ENCODE data around the gene SRCAP.

Gene SRCAP

DNA sequence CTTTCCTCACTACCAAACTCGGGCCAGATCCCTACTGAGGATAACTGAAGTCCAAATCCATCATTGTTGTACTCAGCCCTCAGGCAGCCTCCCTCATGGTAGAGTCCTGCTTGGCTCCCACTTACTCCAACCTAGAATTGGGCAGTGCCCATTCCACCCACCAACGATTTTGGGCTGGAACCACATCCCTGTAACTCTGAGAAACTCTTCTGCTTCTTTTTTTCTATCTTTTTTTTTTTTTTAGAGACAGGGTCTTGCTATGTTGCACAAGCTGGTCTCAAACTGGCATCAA, 47.0 kb upstream of the SRCAP start:
- TF ChIP-seq SIN3A (IDR thresholded peaks at IDR 0.05; ENCODE audit: borderline replicate concordance, insufficient read depth, low read length), result no peak
- TF ChIP-seq POLR2AphosphoS5 (IDR thresholded peaks at IDR 0.05; ENCODE audit: low read depth, low read length), result no peak
- no peak for TF ChIP-seq FOXP2 (optimal IDR thresholded peaks at IDR 0.05; ENCODE audit: borderline replicate concordance, extremely low read depth, extremely low read length, insufficient read depth)
- TF ChIP-seq, protein P1, sequence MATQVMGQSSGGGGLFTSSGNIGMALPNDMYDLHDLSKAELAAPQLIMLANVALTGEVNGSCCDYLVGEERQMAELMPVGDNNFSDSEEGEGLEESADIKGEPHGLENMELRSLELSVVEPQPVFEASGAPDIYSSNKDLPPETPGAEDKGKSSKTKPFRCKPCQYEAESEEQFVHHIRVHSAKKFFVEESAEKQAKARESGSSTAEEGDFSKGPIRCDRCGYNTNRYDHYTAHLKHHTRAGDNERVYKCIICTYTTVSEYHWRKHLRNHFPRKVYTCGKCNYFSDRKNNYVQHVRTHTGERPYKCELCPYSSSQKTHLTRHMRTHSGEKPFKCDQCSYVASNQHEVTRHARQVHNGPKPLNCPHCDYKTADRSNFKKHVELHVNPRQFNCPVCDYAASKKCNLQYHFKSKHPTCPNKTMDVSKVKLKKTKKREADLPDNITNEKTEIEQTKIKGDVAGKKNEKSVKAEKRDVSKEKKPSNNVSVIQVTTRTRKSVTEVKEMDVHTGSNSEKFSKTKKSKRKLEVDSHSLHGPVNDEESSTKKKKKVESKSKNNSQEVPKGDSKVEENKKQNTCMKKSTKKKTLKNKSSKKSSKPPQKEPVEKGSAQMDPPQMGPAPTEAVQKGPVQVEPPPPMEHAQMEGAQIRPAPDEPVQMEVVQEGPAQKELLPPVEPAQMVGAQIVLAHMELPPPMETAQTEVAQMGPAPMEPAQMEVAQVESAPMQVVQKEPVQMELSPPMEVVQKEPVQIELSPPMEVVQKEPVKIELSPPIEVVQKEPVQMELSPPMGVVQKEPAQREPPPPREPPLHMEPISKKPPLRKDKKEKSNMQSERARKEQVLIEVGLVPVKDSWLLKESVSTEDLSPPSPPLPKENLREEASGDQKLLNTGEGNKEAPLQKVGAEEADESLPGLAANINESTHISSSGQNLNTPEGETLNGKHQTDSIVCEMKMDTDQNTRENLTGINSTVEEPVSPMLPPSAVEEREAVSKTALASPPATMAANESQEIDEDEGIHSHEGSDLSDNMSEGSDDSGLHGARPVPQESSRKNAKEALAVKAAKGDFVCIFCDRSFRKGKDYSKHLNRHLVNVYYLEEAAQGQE (IDR thresholded peaks at IDR 0.05; ENCODE audit: insufficient read depth in 1 of 2, low read depth in 2 of 2, low read length in 2 of 2), result no peak
- no peak for TF ChIP-seq TAF1 (IDR thresholded peaks at IDR 0.05; ENCODE audit: borderline replicate concordance, insufficient read depth, low read length)

DNA sequence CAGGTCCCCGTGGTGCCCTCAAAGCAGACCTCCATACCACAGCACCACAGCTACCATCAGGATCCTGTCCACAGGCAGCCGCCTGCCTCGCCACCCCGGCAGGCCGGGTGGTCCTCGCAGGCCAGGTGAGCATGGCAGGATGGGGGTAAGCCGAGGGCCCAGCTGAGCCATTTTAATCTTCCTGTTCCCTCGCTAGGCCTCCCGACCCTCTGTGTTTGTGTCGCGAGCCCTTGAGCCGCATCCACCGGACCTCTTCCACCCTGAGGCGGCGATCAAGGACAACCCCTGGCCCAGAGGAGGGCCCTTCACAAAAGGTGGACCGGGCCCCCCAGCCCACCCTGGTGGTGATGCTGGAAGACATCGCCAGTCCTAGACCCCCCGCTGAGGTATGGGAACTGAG, 46.3 kb upstream of the SRCAP start:
- TF ChIP-seq SIN3A (IDR thresholded peaks at IDR 0.05; ENCODE audit: borderline replicate concordance, insufficient read depth, low read length) (no peak), TAF1 (IDR thresholded peaks at IDR 0.05; ENCODE audit: borderline replicate concordance, insufficient read depth, low read length) (no peak), POLR2AphosphoS5 (IDR thresholded peaks at IDR 0.05; ENCODE audit: low read depth, low read length) (no peak), FOXP2 (optimal IDR thresholded peaks at IDR 0.05; ENCODE audit: borderline replicate concordance, extremely low read depth, extremely low read length, insufficient read depth) (no peak)
- TF ChIP-seq, protein P1 (IDR thresholded peaks at IDR 0.05; ENCODE audit: insufficient read depth in 1 of 2, low read depth in 2 of 2, low read length in 2 of 2), result no peak

DNA sequence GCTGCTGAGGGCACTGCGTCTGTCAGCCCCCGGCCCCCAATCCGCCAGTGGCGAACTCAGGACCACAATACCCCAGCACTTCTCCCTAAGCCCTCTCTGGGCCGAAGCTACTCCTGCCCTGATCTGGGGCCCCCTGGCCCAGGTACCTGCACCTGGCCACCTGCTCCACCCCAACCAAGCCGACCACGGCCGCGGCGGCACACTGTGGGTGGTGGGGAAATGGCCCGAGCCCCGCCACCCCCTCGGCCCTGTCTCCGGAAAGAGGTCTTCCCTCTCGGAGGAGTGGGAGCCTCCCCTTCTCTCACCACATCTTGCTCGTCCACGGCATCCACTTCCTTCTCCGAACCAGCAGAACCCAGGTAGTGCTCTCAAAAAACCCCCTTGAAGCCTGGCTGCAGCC, 44.1 kb upstream of the SRCAP start:
- TF ChIP-seq SIN3A (IDR thresholded peaks at IDR 0.05; ENCODE audit: borderline replicate concordance, insufficient read depth, low read length) (no peak), POLR2AphosphoS5 (IDR thresholded peaks at IDR 0.05; ENCODE audit: low read depth, low read length) (no peak), FOXP2 (optimal IDR thresholded peaks at IDR 0.05; ENCODE audit: borderline replicate concordance, extremely low read depth, extremely low read length, insufficient read depth) (no peak), TAF1 (IDR thresholded peaks at IDR 0.05; ENCODE audit: borderline replicate concordance, insufficient read depth, low read length) (no peak)
- TF ChIP-seq, protein P1 (IDR thresholded peaks at IDR 0.05; ENCODE audit: insufficient read depth in 1 of 2, low read depth in 2 of 2, low read length in 2 of 2), result no peak

DNA sequence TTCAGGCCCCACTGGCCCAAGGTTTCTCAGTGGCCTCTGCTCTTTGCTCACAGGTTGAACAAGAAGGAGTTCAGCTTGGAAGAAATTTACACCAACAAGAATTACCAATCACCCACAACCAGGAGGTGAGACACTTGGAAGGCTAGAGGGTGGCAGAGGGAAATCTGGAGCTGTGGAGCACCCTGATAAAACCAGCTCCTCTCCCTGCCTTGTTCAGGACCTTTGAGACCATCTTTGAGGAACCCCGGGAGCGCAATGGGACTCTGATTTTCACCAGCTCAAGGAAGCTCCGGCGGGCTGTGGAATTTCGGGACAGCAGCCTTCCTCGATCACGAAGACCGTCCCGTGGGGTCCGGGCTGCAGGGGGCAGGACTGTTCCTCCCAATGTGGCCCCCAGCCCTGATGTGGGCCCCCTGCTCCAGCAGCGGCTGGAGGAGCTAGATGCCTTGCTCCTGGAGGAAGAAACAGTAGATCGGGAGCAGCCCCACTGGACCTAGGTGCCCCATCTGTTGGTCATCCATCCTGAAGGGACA, 43.1 kb upstream of the SRCAP start:
- TF ChIP-seq SIN3A (IDR thresholded peaks at IDR 0.05; ENCODE audit: borderline replicate concordance, insufficient read depth, low read length) (no peak), TAF1 (IDR thresholded peaks at IDR 0.05; ENCODE audit: borderline replicate concordance, insufficient read depth, low read length) (no peak), FOXP2 (optimal IDR thresholded peaks at IDR 0.05; ENCODE audit: borderline replicate concordance, extremely low read depth, extremely low read length, insufficient read depth) (no peak), POLR2AphosphoS5 (IDR thresholded peaks at IDR 0.05; ENCODE audit: low read depth, low read length) (no peak)
- TF ChIP-seq, protein P1 (IDR thresholded peaks at IDR 0.05; ENCODE audit: insufficient read depth in 1 of 2, low read depth in 2 of 2, low read length in 2 of 2), result no peak

DNA sequence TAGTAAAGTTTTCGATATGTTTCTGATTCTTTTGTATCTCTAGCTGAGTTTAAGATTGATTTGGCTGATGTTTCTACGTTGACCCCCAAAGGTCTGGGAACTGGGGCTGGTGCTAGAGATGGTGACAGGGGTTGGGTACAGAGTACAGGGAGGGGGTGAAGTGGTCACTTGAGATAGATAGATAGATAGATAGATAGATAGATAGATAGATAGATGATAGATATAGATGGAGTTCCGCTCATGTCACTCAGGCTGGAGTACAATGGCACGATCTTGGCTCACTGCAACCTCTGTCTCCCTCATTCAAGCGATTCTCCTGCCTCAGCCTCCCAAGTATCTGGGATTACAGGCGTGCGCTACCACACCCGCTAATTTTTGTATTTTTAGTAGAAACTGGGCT, 42.6 kb upstream of the SRCAP start:
- TF ChIP-seq FOXP2 (optimal IDR thresholded peaks at IDR 0.05; ENCODE audit: borderline replicate concordance, extremely low read depth, extremely low read length, insufficient read depth) (no peak), TAF1 (IDR thresholded peaks at IDR 0.05; ENCODE audit: borderline replicate concordance, insufficient read depth, low read length) (no peak), POLR2AphosphoS5 (IDR thresholded peaks at IDR 0.05; ENCODE audit: low read depth, low read length) (no peak), SIN3A (IDR thresholded peaks at IDR 0.05; ENCODE audit: borderline replicate concordance, insufficient read depth, low read length) (no peak)
- TF ChIP-seq, protein P1 (IDR thresholded peaks at IDR 0.05; ENCODE audit: insufficient read depth in 1 of 2, low read depth in 2 of 2, low read length in 2 of 2), result no peak
